ENCODE data around the gene ZNF778. TPM values are rescaled to one million over a fixed set of nuclear protein-coding genes. Genes with fewer than 3 reads are reported as not detected.

The ZNF778 gene
- total RNA-seq, 2 donors from 2014 or later: 3.9 to 6.4 TPM

DNA sequence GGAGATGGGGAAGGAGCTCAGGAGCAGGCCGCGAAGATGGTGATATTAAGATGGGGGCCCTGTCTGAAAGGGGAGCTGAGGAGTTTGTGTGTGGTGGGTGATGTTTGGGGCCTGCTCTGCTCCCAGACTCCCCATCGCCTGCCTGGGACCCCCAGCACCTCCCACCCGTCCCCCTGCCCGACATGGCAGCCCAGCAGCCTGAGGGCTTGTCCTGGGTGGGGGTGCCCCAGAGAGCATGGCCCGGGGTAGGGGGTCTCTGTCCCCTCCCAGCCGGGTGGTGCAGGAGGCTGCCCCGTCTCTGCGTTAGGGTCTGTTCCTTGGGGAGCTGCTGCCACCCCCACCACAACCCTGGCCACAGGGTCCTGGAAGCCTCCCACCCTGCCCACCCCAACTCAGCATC is 40.8 kb upstream of the ZNF778 start:
- no peak for DNase-seq
- Histone ChIP-seq H3K4me3 (no peak overlapping the region), H3K4me1 (no peaks in the 10 kb centered on the region), H3K9ac (ENCODE audit: low read depth in 2 of 2, low read length in 2 of 2) (no peak overlapping the region), H3K36me3 (no peaks in the 10 kb centered on the region), H3K27ac (no peak overlapping the region), H3K9me3 (no peaks in the 10 kb centered on the region), H3K27me3 (peaks cover 3% of the 10 kb centered on the region)
- intact Hi-C loops (cut with DNase I): no loop called here
- TF ChIP-seq, protein P1, sequence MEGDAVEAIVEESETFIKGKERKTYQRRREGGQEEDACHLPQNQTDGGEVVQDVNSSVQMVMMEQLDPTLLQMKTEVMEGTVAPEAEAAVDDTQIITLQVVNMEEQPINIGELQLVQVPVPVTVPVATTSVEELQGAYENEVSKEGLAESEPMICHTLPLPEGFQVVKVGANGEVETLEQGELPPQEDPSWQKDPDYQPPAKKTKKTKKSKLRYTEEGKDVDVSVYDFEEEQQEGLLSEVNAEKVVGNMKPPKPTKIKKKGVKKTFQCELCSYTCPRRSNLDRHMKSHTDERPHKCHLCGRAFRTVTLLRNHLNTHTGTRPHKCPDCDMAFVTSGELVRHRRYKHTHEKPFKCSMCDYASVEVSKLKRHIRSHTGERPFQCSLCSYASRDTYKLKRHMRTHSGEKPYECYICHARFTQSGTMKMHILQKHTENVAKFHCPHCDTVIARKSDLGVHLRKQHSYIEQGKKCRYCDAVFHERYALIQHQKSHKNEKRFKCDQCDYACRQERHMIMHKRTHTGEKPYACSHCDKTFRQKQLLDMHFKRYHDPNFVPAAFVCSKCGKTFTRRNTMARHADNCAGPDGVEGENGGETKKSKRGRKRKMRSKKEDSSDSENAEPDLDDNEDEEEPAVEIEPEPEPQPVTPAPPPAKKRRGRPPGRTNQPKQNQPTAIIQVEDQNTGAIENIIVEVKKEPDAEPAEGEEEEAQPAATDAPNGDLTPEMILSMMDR (IDR thresholded peaks at IDR 0.05): no peak

DNA sequence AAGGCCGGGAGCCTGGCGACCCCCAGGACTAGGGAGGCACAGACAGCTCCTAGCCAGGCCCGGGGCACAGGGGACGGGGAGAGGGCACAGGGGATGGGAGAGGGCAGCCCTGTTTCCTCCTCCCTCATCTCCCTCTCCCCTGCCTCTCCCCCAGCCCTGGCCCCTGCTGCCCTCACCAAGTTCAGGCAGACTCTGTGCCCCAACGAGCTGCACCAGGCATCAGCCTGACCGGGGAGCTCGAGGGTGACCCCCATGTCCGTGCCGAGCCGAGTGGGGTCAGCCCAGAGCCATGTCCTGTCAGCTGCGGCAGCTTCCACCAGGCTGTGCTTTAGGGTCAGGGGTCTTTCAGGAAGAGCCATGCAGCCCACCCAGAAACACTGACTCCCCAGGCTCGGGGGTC is 40.0 kb upstream of the ZNF778 start:
- H3K9me3 ChIP-seq: no peaks in the 10 kb centered on the region
- H3K4me3 ChIP-seq: no peak overlapping the region
- intact Hi-C loops (cut with DNase I): no loop called here
- H3K9ac ChIP-seq (ENCODE audit: low read depth in 2 of 2, low read length in 2 of 2): no peak overlapping the region
- H3K27me3 ChIP-seq: peaks cover 3% of the 10 kb centered on the region
- H3K4me1 ChIP-seq: no peaks in the 10 kb centered on the region
- no peaks in the 10 kb centered on the region for H3K36me3 ChIP-seq
- TF ChIP-seq, protein P1 (IDR thresholded peaks at IDR 0.05): no peak
- no peak overlapping the region for H3K27ac ChIP-seq
- DNase-seq: no peak

DNA sequence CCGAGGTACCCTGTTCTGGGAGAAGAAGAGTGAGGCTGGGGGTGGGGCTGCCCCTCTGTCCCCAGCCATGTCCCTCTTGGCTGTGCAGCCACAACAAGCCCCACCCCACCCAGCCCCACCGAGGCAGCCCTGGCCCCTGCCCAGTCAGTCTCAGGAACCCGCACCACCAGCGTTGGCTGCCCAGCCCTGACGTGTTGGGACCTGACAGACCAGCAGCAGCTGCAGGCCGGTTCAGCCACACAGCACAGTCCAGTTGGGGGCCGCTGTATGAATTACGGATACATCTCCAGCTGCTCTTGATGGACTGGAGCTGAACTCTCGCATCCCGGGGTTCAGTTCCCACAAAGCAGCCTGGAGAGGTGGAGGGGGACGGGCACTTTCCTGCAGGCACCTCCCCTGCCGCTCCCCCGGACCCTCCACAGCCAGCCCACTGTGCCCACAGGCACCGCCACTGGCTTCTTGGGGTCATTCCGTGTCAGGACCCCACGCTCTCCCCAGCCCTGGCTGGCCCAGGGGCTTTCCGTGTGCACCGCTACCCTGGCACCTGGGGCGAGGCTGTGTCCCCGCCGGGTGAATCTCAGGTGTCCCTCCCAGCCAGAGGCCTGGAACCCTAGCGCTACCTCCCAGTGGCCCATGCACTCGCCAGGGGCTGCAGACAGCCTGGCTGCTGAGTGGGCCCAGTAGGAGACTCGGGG is 38.9 kb upstream of the ZNF778 start:
- intact Hi-C loops (cut with DNase I): no loop called here
- Histone ChIP-seq H3K9me3 (no peaks in the 10 kb centered on the region), H3K4me3 (no peak overlapping the region), H3K4me1 (no peaks in the 10 kb centered on the region), H3K27me3 (no peaks in the 10 kb centered on the region), H3K36me3 (no peaks in the 10 kb centered on the region), H3K9ac (ENCODE audit: low read depth in 2 of 2, low read length in 2 of 2) (no peak overlapping the region), H3K27ac (no peak overlapping the region)
- TF ChIP-seq, protein P1 (IDR thresholded peaks at IDR 0.05): no peak
- no peak for DNase-seq

DNA sequence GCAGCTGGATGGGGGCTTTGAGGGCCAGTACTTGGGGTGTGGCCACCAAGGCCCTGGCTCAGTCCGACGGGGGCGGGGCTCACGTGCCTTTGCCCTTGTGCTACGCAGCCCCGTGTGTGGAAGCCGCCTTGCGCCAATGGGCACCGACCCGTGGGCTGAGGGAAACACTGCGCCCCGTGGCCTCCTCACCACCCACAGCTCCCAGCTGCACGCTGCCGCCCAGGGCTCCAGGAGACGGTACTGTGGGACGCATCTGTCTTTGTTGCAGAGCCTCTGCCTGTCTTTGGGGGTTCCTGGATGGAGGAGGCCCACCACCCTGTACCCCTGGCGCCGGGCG is 38.4 kb upstream of the ZNF778 start:
- intact Hi-C loops (cut with DNase I): no loop called here
- Histone ChIP-seq H3K9ac (ENCODE audit: low read depth in 2 of 2, low read length in 2 of 2) (no peak overlapping the region), H3K9me3 (no peaks in the 10 kb centered on the region), H3K4me3 (no peak overlapping the region), H3K36me3 (no peaks in the 10 kb centered on the region), H3K27ac (no peak overlapping the region), H3K4me1 (no peaks in the 10 kb centered on the region), H3K27me3 (no peaks in the 10 kb centered on the region)
- DNase-seq: no peak
- TF ChIP-seq, protein P1 (IDR thresholded peaks at IDR 0.05): no peak

DNA sequence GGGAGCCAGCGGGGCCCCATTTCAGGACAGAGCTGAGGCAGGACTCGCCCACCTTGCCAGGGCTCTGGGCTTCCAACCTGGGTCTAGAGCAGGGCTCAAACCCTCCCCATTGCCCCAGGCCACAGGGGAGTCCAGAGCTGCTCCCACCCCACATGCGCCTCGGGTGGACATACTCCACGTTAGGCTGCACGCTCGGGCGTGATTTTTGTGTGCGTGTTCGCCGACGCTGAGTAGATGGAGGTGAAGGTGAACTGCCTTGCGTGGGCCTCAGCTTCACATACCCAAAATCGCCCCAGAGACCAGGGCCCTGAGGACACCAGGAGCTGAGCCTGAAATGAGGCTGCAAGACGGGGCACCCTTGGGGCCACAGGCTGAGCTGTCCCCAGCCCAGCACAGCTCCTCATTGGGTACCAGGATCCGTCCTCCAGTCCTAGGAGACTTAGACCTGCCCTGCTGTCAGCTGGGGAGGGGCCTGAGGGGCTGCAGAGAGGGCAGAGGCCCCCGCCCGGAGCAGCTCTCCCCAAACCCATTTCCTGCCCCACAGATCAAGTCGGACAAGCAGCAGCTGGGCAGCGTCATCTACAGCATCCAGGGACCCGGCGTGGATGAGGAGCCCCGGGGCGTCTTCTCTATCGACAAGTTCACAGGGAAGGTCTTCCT is 37.7 kb upstream of the ZNF778 start:
- no peaks in the 10 kb centered on the region for H3K36me3 ChIP-seq
- no peak overlapping the region for H3K27ac ChIP-seq
- H3K9me3 ChIP-seq: no peaks in the 10 kb centered on the region
- no peak overlapping the region for H3K4me3 ChIP-seq
- DNase-seq: no peak
- H3K4me1 ChIP-seq: no peaks in the 10 kb centered on the region
- no peaks in the 10 kb centered on the region for H3K27me3 ChIP-seq
- H3K9ac ChIP-seq (ENCODE audit: low read depth in 2 of 2, low read length in 2 of 2): no peak overlapping the region
- intact Hi-C loops (cut with DNase I): no loop called here
- TF ChIP-seq, protein P1 (IDR thresholded peaks at IDR 0.05): no peak

All from colonic mucosa (tissue), 4 donors.